ENCODE measurements around the gene ADAMTS4. TPM values are rescaled to one million over a fixed set of nuclear protein-coding genes. Genes with fewer than 3 reads are reported as not detected.

Gene ADAMTS4, protein sequence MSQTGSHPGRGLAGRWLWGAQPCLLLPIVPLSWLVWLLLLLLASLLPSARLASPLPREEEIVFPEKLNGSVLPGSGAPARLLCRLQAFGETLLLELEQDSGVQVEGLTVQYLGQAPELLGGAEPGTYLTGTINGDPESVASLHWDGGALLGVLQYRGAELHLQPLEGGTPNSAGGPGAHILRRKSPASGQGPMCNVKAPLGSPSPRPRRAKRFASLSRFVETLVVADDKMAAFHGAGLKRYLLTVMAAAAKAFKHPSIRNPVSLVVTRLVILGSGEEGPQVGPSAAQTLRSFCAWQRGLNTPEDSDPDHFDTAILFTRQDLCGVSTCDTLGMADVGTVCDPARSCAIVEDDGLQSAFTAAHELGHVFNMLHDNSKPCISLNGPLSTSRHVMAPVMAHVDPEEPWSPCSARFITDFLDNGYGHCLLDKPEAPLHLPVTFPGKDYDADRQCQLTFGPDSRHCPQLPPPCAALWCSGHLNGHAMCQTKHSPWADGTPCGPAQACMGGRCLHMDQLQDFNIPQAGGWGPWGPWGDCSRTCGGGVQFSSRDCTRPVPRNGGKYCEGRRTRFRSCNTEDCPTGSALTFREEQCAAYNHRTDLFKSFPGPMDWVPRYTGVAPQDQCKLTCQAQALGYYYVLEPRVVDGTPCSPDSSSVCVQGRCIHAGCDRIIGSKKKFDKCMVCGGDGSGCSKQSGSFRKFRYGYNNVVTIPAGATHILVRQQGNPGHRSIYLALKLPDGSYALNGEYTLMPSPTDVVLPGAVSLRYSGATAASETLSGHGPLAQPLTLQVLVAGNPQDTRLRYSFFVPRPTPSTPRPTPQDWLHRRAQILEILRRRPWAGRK
- 0.02 to 0.18 TPM in 2 of 5 replicates, not detected in the others for total RNA-seq (2022; extraction: Qiagen RNA extraction)

DNA sequence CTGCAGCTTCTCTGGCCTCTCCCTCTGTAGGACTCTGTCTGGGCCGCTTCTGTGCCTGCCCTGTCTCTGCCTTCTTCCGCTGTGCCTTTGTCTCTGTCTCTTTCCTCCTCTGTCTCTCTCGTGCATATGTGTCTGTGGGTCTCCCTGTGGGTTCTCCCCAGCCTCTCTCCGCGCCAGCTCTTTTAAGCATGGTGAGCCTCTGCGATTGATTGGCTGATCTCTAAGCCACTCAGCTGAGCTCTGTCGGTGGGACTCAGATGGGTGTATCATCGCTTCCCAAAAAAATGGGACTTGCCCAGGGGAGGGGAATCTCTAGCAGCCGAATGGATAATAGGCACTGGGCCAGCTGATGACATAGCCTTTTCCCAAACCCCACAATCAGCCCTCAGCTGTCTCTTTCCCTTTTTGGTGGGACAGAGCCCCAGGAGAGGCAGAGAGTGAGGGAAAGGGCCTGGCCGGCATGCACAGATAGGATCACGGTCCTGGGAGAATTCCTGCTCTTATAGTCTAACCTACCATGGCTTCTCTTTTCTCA is at the start of gene ADAMTS4:
ADAMTS4 (minus strand) TSS at position 158 of the 535 bp plus-strand sequence. CDS start 427 bp downstream, outside the sequence.

DNA sequence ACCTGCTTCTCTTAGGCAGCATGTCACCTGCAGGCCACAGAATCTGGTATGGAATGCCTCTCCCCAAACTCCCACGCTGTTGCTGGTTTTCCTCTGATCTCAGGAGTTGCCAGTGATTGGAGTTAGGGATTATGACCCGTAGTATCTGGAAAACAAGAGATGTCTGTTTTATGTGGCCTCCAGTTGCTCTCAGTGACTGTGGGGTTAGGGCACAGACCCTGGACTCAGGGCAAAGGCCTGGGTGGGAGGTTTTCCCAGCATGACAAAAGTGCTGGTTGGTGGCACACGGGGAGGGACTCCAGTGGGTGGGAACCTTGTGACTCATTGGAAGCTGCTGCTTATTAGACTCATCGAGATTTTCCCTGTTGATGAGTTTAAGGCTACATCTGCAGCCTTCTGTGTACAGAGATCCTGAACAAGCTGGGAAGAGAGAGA is 39.2 kb upstream of the ADAMTS4 start, which contains the start of gene NR1I3:
NR1I3 (minus strand) TSS at position 165 of the 435 bp plus-strand sequence. CDS start 1,638 bp downstream, outside the sequence.

DNA sequence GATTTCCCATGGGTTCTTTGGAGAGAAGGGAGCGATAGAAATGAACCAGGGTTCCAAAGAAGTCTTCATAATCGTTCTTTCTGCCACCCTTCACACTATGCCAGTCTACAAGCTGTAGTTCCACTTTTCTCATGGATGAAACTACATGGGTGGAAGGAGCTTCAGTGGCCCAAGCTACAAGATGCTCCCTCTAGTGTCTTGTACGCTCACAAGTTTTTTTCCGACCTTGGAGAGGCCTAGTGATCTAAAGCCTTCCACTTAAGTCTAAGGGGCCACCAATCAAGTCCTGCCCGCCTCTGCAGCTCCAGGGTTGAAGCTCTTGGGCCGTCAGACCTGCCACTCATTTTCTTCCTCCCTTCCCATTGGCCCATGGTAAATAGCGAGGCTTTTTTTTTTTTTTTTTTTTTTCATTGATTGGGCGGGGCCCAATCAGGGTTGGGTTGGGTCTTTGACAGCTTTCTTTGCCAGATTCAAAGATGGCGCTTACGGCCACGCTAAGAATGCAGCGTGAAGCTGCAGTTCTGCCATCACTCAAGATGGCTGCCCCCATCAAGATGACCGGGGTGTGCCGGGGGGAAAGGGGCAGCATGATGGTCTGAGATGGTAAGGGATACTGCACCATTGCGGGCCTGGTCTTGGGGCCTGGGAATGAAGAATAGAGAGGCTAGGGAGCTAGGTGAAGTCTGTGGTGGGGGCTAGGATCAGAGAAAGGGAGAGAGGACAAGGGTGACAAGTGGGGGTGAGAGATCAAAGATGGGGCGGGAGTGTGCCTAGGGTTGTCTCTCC is 26.9 kb upstream of the ADAMTS4 start, which contains the start of gene TOMM40L:
TOMM40L (plus strand) TSS at position 527 of the 786 bp plus-strand sequence. CDS start 430 bp downstream, outside the sequence.

DNA sequence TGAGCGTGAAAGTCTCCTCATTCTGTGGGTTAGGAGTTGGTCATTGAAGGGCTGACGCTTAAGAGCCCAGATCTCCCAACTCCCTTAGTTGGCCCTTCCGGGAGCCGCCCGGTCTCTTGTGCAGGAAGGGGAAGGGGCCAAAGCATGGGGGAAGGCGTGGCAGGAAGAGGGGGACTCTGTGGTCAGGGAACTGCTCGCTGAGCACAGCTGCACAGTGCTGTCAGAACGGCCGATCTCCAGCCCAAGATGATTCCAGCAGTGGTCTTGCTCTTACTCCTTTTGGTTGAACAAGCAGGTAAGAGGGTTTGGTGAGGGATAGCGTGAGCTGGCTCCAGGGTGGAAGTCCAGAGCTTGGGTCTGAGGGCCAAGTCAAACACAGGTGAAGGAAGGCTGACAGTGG is 16.2 kb upstream of the ADAMTS4 start, which contains the start of gene FCER1G:
FCER1G (plus strand) TSS at position 220 of the 400 bp plus-strand sequence; CDS start at position 247, 27 bp downstream.

DNA sequence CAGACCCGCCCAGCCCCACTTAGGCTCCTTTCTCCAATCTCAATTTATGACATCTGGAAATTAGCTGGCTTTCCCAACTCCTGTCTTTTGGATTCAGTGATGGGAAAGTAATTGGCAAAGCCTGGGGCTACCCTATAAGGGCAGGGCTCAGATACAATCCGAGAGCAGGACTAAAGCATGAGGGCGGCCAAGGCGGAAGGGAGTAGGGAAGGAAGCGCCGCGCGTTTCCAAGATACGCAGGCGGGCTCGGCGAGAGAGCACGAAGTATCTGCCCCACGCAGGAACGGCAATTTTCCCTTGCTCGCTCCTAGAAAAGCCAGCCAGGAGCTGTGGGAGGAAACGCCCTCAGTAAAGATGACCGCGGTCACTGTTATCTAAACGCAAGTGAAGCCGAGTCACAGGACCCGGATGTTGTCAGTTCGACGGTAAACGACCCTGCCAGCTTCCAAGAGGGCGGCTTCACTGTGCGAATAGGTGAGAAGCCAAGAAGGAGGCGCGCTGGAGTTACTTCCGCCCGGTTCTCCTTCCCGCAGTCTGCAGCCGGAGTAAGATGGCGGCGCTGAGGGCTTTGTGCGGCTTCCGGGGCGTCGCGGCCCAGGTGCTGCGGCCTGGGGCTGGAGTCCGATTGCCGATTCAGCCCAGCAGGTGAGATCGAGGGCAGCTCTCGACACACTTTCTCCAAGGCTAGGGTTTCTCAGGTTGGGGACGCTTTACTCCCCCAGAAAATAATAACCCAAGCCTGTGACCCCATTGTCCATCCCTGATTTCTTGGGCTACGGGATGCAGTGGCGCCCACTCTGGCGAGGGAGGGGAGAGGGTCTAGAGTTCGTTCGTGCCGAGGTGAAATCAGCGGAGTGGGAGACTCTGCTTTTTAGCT is 3.2 kb upstream of the ADAMTS4 start, which contains the start of gene NDUFS2:
NDUFS2 (plus strand) TSS at position 532 of the 877 bp plus-strand sequence; CDS start at position 551, 19 bp downstream.

DNA sequence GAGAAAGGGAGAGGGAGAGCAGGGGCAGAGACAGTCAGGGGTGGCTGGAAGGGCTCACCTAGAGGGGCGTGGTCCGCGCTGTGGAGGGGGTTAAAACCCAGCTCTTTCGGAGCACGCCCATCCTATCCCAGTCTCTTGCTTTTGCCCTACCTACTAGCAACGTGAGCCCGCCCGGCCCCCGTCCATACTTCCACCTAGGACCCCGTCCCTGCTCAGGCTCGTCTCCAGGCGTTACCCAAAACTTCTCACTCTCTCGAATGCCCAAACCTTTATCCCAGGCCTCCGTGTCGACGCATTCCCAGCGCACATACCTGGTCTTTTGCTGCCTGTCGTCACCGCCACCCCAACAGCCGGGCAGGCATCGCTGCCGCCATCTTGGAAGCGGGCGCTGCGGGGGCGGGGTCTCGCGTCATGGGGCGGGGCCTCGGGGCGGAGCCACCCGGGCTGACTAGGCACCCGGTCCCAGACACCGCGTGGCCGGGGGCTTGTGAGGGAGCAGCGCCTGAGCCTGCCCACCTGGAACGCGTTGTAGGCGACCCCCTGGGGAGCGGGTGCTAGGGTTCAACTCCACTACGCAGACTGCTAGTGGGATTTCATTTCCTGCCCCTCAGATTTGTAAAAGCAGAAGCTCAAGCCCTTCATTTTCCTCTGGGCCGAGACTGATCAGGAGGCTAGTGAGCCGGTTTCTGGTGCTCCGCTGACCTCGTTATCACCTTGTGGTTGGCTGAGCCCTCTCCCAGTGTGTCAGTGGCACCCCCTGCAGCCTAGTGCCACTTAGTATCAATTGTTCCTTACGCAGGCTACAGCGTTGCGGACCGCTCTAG is 21.5 kb downstream of the ADAMTS4 start, which contains the start of gene B4GALT3:
B4GALT3 (minus strand) TSS at position 396 of the 824 bp plus-strand sequence. CDS start 1,447 bp downstream, outside the sequence.

DNA sequence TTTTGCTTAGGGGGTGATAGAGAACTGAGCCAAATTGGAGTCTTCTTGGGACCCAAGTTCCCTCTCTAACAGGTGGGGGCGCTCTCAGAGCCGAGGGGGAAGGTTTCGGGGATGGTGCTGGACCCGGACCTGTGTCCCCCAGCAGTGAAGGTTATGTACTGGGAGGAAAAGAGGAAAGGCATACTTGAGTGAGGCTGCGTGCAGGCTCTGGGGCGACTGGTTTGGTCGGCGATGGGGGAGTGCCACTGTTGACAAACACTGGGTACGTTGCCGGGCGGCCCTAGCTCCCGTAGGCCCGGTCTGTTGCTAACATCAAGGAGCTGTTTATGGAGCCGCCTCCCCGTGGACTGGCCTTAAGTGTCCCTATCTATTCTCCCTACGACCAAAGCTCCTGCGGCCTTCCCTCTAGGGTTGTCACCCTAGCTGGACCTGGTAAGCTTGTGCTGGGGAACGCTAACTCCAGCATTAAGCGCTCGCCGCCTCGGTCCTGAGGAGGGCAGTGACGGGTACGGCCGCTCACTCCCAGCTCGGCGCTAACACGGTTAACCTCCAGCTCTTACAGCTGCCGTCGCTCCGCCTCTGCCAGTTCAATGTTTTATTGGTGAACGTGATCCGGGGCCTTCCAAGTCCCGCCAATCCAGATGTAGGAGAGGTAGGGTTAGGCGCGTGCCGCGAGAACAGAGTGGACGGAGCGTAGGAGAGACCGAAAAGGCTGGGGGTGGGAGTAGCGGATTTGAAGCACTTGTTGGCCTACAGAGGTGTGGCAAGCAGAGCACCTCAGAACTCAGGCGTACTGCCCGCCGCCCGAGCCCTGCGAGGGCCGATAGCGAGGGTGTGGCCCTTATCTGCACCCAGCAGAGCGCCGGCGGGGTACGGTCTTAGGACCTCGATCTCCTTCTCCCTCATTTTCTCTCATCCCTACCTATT is 32.8 kb downstream of the ADAMTS4 start, which contains the start of gene PPOX:
PPOX (plus strand) TSS at position 685 of the 927 bp plus-strand sequence. CDS start 422 bp downstream, outside the sequence.

DNA sequence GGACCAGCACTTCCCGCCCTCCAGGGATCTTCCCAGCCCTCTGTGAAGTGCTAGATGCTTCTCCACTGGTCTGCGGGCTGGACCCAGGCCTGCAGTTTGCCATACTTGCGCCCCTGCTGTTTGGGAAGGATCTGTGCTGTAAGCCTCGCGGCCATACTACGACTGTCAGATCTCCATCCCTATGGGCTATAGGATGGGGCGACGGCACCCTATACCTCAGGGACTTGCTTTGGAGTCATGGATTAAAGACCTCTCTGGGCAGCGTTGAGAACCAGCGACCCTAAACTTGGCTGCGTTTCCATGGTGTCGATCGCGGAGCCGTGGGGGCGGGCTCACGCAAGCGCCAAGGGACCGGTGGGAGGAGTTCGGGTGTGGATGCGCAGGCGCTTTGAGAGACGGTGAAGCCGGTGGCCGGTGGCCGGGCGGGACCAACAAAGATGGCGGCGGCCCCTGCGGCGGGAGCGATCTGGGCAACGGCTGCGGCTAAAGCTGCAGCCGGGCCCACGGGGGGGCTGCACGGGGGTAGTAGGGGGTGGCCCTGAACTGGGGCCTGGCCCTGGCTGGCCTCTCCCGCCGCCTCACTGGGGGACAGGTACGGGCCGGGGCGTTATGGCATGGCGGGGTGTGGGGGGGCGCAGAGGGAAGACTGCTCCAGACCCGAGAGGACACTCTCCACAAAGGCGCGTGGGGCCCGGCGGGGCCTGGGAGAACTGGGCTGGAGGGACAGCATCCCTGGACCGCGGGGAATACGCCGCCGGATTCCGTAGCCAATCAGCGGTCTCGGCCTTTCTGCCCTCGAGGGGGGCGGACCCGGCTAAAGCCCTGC is 39.6 kb downstream of the ADAMTS4 start, which contains the start of gene USP21:
USP21 (plus strand) TSS at position 414 of the 826 bp plus-strand sequence. CDS start 1,141 bp downstream, outside the sequence.

DNA sequence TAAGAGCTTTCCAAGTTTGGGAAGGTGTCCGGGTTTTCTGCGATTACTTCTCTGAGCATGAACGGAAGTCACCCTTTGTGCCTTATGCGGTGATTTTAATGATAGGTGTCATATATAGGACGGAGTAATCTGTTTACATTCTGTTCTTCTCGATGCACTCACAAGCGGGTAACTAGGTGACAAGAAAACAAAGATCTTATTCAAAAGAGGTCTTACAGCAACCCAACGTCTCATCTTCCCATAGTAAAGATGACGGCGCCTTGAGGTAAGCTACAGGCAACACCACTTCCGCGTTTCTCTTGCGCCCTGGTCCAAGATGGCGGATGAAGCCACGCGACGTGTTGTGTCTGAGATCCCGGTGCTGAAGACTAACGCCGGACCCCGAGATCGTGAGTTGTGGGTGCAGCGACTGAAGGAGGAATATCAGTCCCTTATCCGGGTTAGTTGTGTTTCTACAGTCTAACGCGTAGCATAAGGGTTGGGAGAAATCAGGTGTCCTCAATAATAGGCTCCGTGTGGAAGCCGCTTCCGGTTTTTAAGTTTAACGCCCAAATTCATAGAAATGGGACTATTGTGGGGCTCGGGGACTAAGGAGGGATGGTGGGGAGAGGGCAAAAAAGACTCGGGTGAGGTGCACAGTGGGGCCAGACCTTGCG is 45.0 kb downstream of the ADAMTS4 start, which contains the start of gene UFC1:
UFC1 (plus strand) TSS at position 297 of the 656 bp plus-strand sequence; CDS start at position 317, 20 bp downstream.

Other genes with a start within 250 kb of the ADAMTS4 start
- 0.78 to 1.2 TPM (median 0.96 TPM) in 5 replicates for gene ITLN2, start 244.2 kb downstream of the ADAMTS4 start, total RNA-seq (2022; extraction: Qiagen RNA extraction)
- 47.1 to 81.0 TPM (median 59.6 TPM) in 5 replicates for gene F11R, start 177.9 kb downstream of the ADAMTS4 start, total RNA-seq (2022; extraction: Qiagen RNA extraction)
- gene TSTD1, start 160.1 kb downstream of the ADAMTS4 start, total RNA-seq (2022; extraction: Qiagen RNA extraction) = 0.36 to 0.44 TPM (median 0.39 TPM) in 4 of 5 replicates, not detected in the other
- gene USF1, start 153.1 kb downstream of the ADAMTS4 start, total RNA-seq (2022; extraction: Qiagen RNA extraction) = 44.3 to 53.3 TPM (median 48.2 TPM) in 5 replicates
- gene ARHGAP30, start 129.2 kb downstream of the ADAMTS4 start, total RNA-seq (2022; extraction: Qiagen RNA extraction) = 0.05 to 0.15 TPM (median 0.12 TPM) in 5 replicates
- gene NECTIN4, start 109.5 kb downstream of the ADAMTS4 start, total RNA-seq (2022; extraction: Qiagen RNA extraction) = 1.00 to 2.2 TPM (median 2.0 TPM) in 5 replicates
- gene KLHDC9, start 100.7 kb downstream of the ADAMTS4 start, total RNA-seq (2022; extraction: Qiagen RNA extraction) = 1.5 to 2.6 TPM (median 1.9 TPM) in 5 replicates
- gene PFDN2, start 81.0 kb downstream of the ADAMTS4 start, total RNA-seq (2022; extraction: Qiagen RNA extraction) = 97.4 to 109 TPM (median 107 TPM) in 5 replicates
- 29.9 to 32.4 TPM (median 30.9 TPM) in 5 replicates for gene NIT1, start 80.9 kb downstream of the ADAMTS4 start, total RNA-seq (2022; extraction: Qiagen RNA extraction)
- gene DEDD, start 66.4 kb downstream of the ADAMTS4 start, total RNA-seq (2022; extraction: Qiagen RNA extraction) = 30.0 to 33.7 TPM (median 30.7 TPM) in 5 replicates
- 85.4 to 123 TPM (median 86.5 TPM) in 5 replicates for gene UFC1, start 45.1 kb downstream of the ADAMTS4 start, total RNA-seq (2022; extraction: Qiagen RNA extraction)
- 19.7 to 23.1 TPM (median 21.3 TPM) in 5 replicates for gene USP21, start 39.6 kb downstream of the ADAMTS4 start, total RNA-seq (2022; extraction: Qiagen RNA extraction)
- gene PPOX, start 32.6 kb downstream of the ADAMTS4 start, total RNA-seq (2022; extraction: Qiagen RNA extraction) = 12.7 to 17.2 TPM (median 16.4 TPM) in 5 replicates
- gene B4GALT3, start 21.5 kb downstream of the ADAMTS4 start, total RNA-seq (2022; extraction: Qiagen RNA extraction) = 22.6 to 25.6 TPM (median 24.1 TPM) in 5 replicates
- gene NDUFS2, start 3.3 kb upstream of the ADAMTS4 start, total RNA-seq (2022; extraction: Qiagen RNA extraction) = 77.6 to 110 TPM (median 81.3 TPM) in 5 replicates
- gene FCER1G, start 16.2 kb upstream of the ADAMTS4 start, total RNA-seq (2022; extraction: Qiagen RNA extraction) = 0.22 to 0.43 TPM (median 0.28 TPM) in 3 of 5 replicates, not detected in the others
- gene APOA2, start 24.6 kb upstream of the ADAMTS4 start, total RNA-seq (2022; extraction: Qiagen RNA extraction) = 1.2 to 2.3 TPM in 2 of 5 replicates, not detected in the others
- gene TOMM40L, start 27.0 kb upstream of the ADAMTS4 start, total RNA-seq (2022; extraction: Qiagen RNA extraction) = 10.6 to 13.0 TPM (median 11.1 TPM) in 5 replicates
- not detected in 5 replicates for gene NR1I3, start 39.1 kb upstream of the ADAMTS4 start, total RNA-seq (2022; extraction: Qiagen RNA extraction)
- gene PCP4L1, start 59.7 kb upstream of the ADAMTS4 start, total RNA-seq (2022; extraction: Qiagen RNA extraction) = 0.09 to 0.17 TPM (median 0.12 TPM) in 4 of 5 replicates, not detected in the other
- gene MPZ, start 110.9 kb upstream of the ADAMTS4 start, total RNA-seq (2022; extraction: Qiagen RNA extraction) = 0.13 to 0.27 TPM (median 0.21 TPM) in 4 of 5 replicates, not detected in the other
- gene SDHC, start 115.3 kb upstream of the ADAMTS4 start, total RNA-seq (2022; extraction: Qiagen RNA extraction) = 244 to 267 TPM (median 250 TPM) in 5 replicates
- 0.14 to 0.25 TPM (median 0.22 TPM) in 3 of 5 replicates, not detected in the others for gene CFAP126, start 168.8 kb upstream of the ADAMTS4 start, total RNA-seq (2022; extraction: Qiagen RNA extraction)

All from A549 treated with Hydrocortisone at 1 μM for 4 hours (cell line).